Stimulated activated CD4-positive, alpha-beta T cell treated with anti-CD3 and anti-CD28 coated beads, Interleukin-1b, Interleukin-23, amount 100 ng/mL, for 48 hours (primary cell): Measurements from ENCODE around the gene ZC3H7A.
A peak's percentile ranks its signal among the peaks of the same experiment; 100 is the strongest.
"Not testable (repeated sequence)": the region's sequence is repeated elsewhere in the genome, so short reads cannot be mapped to it uniquely, and the experiment has no call there.

Experiments
- DNase-seq: peaks from one replicate; pipeline ENCODE4 v3.0.0-alpha.2; 2020

The ZC3H7A gene, protein sequence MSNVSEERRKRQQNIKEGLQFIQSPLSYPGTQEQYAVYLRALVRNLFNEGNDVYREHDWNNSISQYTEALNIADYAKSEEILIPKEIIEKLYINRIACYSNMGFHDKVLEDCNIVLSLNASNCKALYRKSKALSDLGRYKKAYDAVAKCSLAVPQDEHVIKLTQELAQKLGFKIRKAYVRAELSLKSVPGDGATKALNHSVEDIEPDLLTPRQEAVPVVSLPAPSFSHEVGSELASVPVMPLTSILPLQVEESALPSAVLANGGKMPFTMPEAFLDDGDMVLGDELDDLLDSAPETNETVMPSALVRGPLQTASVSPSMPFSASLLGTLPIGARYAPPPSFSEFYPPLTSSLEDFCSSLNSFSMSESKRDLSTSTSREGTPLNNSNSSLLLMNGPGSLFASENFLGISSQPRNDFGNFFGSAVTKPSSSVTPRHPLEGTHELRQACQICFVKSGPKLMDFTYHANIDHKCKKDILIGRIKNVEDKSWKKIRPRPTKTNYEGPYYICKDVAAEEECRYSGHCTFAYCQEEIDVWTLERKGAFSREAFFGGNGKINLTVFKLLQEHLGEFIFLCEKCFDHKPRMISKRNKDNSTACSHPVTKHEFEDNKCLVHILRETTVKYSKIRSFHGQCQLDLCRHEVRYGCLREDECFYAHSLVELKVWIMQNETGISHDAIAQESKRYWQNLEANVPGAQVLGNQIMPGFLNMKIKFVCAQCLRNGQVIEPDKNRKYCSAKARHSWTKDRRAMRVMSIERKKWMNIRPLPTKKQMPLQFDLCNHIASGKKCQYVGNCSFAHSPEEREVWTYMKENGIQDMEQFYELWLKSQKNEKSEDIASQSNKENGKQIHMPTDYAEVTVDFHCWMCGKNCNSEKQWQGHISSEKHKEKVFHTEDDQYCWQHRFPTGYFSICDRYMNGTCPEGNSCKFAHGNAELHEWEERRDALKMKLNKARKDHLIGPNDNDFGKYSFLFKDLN

GRCh38 chr16:11797166-11797956 is at the start of gene ZC3H7A:
Gene ZC3H7A, minus strand, starts transcription at chr16:11797258. Its CDS starts 14,904 bp downstream, at chr16:11782354.
- peak; percentile 94 for DNase-seq

DNA sequence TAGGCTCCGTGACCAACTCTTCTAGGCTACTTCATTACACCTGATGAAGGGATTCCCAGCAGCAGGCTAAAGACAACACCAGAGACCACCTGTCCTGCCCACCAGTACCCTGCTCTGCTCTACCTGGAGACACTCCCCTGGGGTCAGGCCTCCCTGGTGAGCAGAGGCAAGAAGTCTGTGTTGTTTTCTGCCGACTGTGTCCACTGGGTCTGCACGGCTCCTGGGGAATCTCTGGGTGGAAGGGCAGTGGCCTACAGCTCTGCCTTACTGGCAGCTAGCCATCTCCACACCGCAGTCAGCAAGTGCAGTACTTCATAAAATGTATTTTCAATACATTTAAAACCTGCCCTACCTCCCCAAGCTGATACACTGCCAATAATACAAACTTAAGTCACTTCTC is 47.4 kb upstream of the ZC3H7A start:
- no peak for DNase-seq

GRCh38 chr16:11843861-11844260 is 46.8 kb upstream of the ZC3H7A start:
- DNase-seq = no peak

DNA sequence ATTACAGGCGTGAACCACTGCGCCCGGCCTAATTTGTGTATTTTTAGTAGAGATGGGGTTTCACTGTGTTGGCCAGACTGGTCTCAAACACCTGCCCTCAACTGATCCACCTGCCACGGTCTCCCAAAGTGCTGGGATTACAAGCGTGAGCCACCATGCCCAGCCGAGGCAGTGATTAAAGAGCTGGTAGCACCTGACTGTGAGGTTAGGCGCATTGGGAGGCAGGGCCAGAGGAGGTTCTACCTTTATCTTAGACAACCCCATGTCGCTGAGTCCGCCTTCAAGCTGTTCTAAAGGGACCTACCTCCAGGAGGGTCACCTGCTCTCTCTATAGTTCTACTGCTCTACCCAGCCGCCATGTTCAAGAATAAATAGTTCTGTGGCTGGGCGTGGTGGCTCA is 46.1 kb upstream of the ZC3H7A start:
- no peak for DNase-seq

- no peak for DNase-seq
Observed at GRCh38 chr16:11841026-11841425, 44.0 kb upstream of the ZC3H7A start.

GRCh38 chr16:11836650-11837244 is 39.7 kb upstream of the ZC3H7A start:
- DNase-seq = no peak

DNA sequence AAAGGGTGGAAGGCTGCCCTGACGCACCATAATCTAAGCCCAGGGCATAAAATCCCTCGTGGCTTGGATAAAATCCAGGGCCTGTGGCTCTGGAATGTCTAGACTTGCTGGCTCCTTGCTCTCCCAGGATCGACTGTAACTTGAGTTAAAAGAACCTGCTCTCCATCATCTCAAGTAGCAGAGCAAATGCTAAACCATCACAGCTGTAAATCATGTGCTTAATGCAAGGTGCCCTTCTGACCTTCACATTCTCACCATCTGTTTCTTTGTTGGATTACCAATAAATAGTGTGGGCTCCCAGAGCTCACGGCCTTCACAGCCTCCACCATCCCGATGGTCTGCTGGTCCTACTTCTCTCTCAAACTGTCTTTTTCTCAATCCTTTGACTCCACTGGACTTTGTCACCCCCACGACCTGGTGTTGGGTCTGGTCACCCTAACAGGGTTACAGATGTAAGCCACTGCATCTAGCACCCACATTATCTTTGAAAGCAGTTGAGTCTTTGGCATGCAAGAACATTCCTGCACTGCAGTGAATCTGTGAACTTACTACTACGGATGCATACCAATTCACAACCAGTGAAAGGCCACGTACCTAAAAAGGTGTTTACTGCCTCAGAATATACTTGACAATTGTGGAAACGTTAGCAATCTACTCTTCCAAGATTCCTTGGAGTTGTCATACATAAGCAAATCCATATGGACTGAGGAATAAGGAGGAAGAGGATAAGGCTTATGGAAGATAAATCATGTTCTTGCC is 39.0 kb upstream of the ZC3H7A start:
- no peak for DNase-seq

DNA sequence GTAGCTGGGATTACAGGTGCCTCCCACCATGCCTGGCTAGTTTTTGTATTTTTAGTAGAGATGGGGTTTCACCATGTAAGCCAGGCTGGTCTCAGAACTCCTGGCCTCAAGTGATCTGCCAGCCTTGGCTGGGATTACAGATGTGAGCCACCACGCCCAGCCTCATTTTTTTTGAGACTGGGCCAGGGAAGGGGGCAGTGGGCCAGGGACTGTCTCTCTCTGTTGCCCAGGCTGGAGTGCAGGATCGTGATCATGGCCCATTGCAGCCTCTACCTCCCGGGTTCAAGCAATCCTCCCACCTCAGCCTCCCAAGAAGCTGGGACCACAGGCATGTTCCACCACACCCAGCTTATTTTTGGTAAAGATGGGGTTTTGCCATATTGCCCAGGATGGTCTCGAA is 38.3 kb upstream of the ZC3H7A start:
- DNase-seq = no peak

DNA sequence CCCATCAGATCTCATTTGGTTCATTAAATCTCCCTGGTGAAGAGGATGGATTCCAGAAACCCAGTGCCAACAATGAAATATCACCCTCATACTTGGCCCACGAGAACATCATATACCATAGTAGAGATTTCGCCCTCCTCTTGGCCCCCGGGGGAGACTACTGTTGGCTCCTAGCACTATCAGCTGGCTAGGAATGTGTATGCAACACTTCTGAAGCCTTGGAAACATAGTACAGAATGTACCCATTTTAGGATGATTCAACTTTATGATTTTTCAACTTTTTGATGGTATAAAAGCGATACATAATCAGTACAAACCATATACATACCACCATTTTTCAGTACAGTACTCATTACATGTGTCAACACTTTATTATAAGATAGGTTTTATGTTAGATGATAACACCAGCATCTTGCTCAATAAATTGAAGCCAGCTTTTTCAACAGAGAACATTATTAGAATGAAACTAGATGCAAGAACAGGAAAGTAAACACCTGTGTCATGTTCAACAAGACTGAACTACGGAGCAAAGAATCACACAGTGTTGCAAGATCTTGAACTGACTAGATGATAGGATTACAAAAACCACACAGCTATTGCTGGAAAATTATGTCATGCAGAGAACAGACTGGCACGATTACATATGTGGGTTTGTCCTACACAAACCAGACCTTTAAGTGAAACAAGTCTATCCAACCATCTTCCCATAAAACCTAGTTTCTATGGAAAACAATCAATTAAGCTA is 37.1 kb upstream of the ZC3H7A start:
- no peak for DNase-seq

GRCh38 chr16:11828696-11829095 is 31.6 kb upstream of the ZC3H7A start:
- no peak for DNase-seq

- not testable (repeated sequence) for DNase-seq
Observed at GRCh38 chr16:11825520-11826165, 28.6 kb upstream of the ZC3H7A start.

- DNase-seq = no peak
Observed at GRCh38 chr16:11824362-11824761, 27.3 kb upstream of the ZC3H7A start.

GRCh38 chr16:11823645-11824044 is 26.6 kb upstream of the ZC3H7A start:
- DNase-seq = not testable (repeated sequence)

DNA sequence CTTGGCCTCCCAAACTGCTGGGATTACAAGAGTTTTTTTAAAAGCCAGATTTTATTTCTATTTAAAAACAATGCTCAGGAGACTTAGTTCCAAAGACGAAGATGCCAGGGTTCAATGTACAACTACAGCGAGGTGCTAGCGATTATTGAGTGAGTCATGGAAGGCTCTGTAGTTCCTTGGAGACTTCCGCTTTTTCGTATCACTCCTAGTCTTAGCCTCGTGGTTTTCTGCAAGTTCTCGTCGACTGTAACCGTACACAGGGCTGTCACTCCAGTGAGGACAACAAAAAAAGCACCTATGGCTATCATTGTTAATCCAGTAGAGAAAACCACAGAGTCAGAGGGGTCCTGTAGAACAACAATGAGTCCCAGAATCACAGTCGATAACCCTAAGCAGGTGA is 22.7 kb upstream of the ZC3H7A start:
- no peak for DNase-seq

DNA sequence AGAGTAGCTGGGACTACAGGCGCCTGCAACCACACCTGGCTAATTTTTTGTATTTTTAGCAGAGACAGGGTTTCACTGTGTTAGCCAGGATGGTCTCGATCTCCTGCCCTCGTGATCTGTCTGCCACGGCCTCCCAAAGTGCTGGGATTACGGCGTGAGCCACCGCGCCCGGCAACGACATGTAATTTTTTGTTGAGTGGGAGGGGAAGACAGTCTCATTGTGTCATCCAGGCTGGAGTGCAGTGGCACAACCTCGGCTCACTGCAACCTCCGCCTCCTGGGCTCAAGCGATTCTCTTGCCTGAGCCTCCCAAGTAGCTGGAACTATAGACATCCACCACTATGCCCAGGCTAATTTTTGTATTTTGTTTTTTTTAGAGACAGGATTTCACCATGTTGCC is 21.9 kb upstream of the ZC3H7A start:
- DNase-seq = not testable (repeated sequence)

DNA sequence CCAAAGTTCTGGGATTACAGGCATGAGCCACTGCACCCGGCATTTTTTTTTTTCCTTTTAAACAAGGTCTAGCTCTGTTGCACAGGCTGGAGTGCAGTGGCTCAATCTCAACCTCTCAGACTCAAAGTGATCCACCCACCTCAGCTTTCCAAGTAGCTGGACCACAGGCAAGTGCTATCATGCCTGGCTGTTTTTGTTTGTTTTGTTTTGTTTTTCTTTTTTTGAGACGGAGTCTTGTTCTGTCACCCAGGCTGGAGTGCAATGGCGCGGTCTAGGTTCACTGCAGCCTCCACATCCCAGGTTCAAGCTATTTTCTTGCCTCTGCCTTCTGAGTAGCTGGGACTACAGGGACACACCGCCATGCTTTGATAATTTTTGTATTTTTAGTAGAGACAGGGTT is 19.1 kb upstream of the ZC3H7A start:
- no peak for DNase-seq

DNA sequence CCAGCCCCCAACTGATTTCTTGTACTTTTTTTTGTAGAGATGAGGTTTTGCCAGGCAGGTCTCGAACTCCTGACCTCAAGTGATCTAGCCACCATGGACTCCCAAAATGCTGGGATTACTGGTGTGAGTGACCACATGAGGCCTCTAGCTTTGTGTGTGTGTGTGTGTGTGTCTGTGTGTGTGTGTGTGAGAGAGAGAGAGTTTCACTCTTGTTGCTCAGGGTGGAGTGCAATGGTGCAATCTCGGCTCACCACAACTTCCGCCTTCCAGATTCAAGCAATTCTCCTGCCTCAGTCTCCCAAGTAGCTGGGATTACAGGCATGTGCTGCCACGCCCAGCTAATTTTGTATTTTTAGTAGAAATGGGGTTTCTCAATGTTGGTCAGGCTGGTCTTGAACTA is 17.7 kb upstream of the ZC3H7A start:
- not testable (repeated sequence) for DNase-seq

DNA sequence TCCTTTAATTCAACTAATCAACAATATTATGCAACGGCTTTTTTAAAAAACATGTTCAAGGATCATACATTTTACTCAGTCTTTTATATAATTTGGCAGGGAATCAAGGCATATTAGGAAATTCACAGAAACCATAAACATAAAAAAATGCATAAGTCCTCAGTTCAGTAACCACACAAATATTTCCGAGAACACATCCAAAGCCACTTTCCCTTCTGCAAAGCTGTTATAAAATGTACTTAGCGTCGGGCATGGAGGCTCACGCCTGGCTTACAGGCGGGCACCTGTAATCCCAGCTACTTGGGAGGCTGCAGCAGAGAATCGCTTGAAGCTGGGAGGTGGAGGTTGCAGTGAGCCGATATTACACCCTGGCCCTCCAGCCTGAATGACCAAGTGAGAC is 9.7 kb upstream of the ZC3H7A start:
- DNase-seq = no peak

DNA sequence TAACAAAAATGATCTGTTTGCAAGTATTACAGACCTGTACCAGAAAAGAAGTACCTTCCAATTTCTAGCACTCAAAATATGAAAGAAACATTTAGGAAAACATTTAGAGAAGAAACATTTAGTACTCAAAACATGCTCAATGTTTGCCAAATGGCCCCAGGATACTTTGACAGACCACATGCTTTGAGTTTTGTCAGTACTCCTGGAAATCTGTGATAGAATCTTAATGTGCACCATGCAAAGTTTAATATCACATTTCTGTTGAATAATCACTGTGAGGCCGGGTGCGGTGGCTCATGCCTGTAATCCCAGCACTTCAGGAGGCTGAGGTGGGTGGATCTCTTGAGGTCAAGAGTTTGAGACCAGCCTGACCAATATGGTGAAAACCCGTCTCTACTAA is 8.5 kb upstream of the ZC3H7A start:
- DNase-seq = no peak

DNA sequence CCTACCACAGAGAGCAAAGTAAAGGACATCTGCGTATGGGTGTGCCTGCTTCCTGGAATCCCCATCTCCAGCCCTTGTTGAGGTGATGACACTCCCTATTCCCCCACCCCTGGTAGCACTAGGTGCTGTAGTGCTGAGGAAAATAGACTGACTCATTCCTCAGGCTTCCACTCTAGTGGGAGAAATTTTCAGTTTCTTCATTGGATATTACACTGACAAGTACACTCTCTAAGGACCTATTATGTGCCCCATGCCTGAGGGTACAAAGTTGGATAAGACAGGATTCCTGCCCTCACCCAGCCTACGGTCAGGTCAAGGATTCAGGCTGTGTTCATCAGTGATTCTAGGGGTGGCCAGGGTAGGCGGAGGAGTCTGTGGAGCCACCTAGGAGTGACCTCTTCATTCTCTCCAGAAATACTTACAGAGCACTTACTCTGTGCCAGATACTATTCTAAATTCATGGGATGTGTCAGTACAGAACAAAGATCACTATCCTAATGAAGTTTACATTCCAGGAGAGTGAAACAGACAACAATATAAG is 4.5 kb upstream of the ZC3H7A start:
- DNase-seq = no peak
